Glutamatergic neuron (in vitro differentiated cells): ENCODE results near the gene UGT1A3. TPM values are rescaled to one million over a fixed set of nuclear protein-coding genes. Genes with fewer than 3 reads are reported as not detected.

Experiments used
- DNase-seq: peaks from one replicate; pipeline ENCODE4 v3.0.0; 2022
- H3K27ac Mint-ChIP-seq: one replicate; pipeline ENCODE4 v1.8.0; 2020; ENCODE audit warnings: mild to moderate bottlenecking, mixed read lengths, inconsistent platforms; ENCODE audit not compliant: unreplicated experiment
- H3K27me3 Mint-ChIP-seq: one replicate; pipeline ENCODE4 v1.8.0; 2020; ENCODE audit warnings: mild to moderate bottlenecking, moderate library complexity, mixed read lengths, inconsistent platforms; ENCODE audit not compliant: unreplicated experiment
- H3K36me3 Mint-ChIP-seq: one replicate; pipeline ENCODE4 v1.8.0; 2020; ENCODE audit warnings: mild to moderate bottlenecking, mixed read lengths, inconsistent platforms; ENCODE audit not compliant: unreplicated experiment
- H3K4me1 Mint-ChIP-seq: one replicate; pipeline ENCODE4 v1.8.0; 2020; ENCODE audit warnings: mild to moderate bottlenecking, low read depth, mixed read lengths, inconsistent platforms; ENCODE audit not compliant: unreplicated experiment
- H3K4me3 Mint-ChIP-seq: one replicate; pipeline ENCODE4 v1.8.0; 2020; ENCODE audit warnings: mild to moderate bottlenecking, mixed read lengths, inconsistent platforms; ENCODE audit not compliant: unreplicated experiment
- H3K9me3 Mint-ChIP-seq: one replicate; pipeline ENCODE4 v1.8.0; 2020; ENCODE audit warnings: mild to moderate bottlenecking, moderate library complexity, mixed read lengths, inconsistent platforms; ENCODE audit not compliant: unreplicated experiment
- CTCF ChIP-seq: fragments of 200-600 bp; sonication (generic); IDR thresholded peaks from one replicate; pipeline ENCODE4 v1.5.0; 2021; ENCODE audit not compliant: partially characterized antibody, unreplicated experiment
- total RNA-seq: library from RNA; stranded (reverse); fragmentation: NEBNext Ultra II Directional; extraction: Animal tissue kit (Norgen Biotek cat#: 25700); gene quantifications from one replicate; pipeline ENCODE4 v1.2.1, GENCODE V29; 2021; ENCODE audit not compliant: unreplicated experiment

Gene UGT1A3
- total RNA-seq, 1 donor from 2014 or later: not detected

GRCh38 chr2:233817361-233817911, 88.6 kb downstream of the UGT1A3 start:
- H3K27me3 Mint-ChIP-seq: peaks cover 7% of the 10 kb centered on the region
- no peak overlapping the region for H3K27ac Mint-ChIP-seq
- peaks cover 3% of the 10 kb centered on the region for H3K4me1 Mint-ChIP-seq
- DNase-seq: no peak
- TF ChIP-seq CTCF: no peak
- peaks cover 4% of the 10 kb centered on the region for H3K9me3 Mint-ChIP-seq
- no peak overlapping the region for H3K4me3 Mint-ChIP-seq
- H3K36me3 Mint-ChIP-seq: no peaks in the 10 kb centered on the region

- H3K4me3 Mint-ChIP-seq: no peak overlapping the region
- DNase-seq: no peak
- H3K4me1 Mint-ChIP-seq: peaks cover 3% of the 10 kb centered on the region
- H3K27ac Mint-ChIP-seq: no peak overlapping the region
- no peak for TF ChIP-seq CTCF
- no peaks in the 10 kb centered on the region for H3K36me3 Mint-ChIP-seq
- peaks cover 7% of the 10 kb centered on the region for H3K27me3 Mint-ChIP-seq
- peaks cover 4% of the 10 kb centered on the region for H3K9me3 Mint-ChIP-seq
These were observed 89.3 kb downstream of the UGT1A3 start for GRCh38 chr2:233817995-233818638.

- H3K9me3 Mint-ChIP-seq: peaks cover 4% of the 10 kb centered on the region
These were observed 90.1 kb downstream of the UGT1A3 start for GRCh38 chr2:233818639-233819621.

DNA sequence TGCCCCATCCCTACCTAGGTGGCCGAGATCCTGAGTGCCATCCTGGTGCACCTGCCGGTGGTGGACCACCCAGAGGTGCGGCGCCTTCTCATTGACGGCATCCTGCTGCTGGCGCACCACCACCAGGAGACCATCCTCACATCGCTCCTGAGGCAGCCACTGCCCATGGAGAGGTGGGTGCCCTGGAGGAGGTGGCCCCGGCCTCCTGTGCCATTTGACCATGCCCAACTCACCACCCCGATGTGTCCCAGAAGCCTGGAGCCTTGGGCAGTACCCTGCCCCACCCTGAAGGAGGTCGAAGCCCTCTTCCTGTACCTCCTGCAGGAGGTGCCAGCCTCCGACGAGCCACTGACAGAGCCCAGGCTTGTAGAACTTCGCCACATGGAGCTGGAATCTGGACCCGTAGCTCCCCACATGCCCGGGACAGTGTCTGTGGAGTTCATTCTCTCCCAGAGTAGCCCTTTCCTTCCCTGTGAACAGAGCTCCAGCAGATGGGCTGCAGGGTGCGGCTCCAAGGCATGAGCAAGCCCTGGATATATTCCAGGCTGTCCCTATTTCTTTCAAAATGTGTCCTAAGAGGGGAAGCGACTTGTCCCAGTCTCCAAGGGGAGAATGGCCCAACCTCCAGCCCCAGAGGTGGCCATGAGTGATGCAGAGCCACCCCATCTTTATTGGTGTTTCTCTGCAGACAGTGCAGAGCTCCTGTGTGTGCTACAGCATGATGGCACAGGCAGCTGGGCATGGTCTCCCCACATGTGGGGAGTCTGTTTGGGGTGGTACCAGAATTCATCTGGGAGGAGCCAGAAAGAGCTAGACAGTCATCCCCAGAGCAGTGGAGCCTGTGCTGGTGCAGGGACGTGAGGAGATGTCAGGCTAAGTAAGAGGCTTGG, 91.3 kb downstream of the UGT1A3 start:
- peaks cover 4% of the 10 kb centered on the region for H3K9me3 Mint-ChIP-seq
- H3K4me1 Mint-ChIP-seq: peaks cover 3% of the 10 kb centered on the region
- no peaks in the 10 kb centered on the region for H3K36me3 Mint-ChIP-seq
- DNase-seq: no peak
- no peak overlapping the region for H3K4me3 Mint-ChIP-seq
- H3K27ac Mint-ChIP-seq: no peak overlapping the region
- TF ChIP-seq CTCF: no peak
- H3K27me3 Mint-ChIP-seq: peaks cover 7% of the 10 kb centered on the region

More at GRCh38 chr2:233818639-233819621, 90.1 kb downstream of the UGT1A3 start:
- H3K4me3 Mint-ChIP-seq: no peak overlapping the region
- peaks cover 3% of the 10 kb centered on the region for H3K4me1 Mint-ChIP-seq
- no peaks in the 10 kb centered on the region for H3K36me3 Mint-ChIP-seq
- no peak for DNase-seq
- no peak for TF ChIP-seq CTCF
- H3K27ac Mint-ChIP-seq: no peak overlapping the region
- H3K27me3 Mint-ChIP-seq: peaks cover 7% of the 10 kb centered on the region
